NT2/D1 (cell line): ENCODE measurements around the gene YEATS2.

Experiments
- YY1 ChIP-seq: IDR thresholded peaks from 2 replicates; pipeline ENCODE4 v1.6.1; 2011; ENCODE audit not compliant: insufficient read length, insufficient read depth
- ZNF274 ChIP-seq: IDR thresholded peaks from 2 replicates; pipeline ENCODE4 v1.6.1; 2011; ENCODE audit warnings: mild to moderate bottlenecking, low read depth, low read length

GRCh38 chr3:183768114-183768513 lies 70.5 kb downstream of the YEATS2 start:
- TF ChIP-seq ZNF274 (no peak), YY1 (no peak)
